ENCODE data around the gene NPIPB8. TPM values are rescaled to one million over a fixed set of nuclear protein-coding genes. Genes with fewer than 3 reads are reported as not detected.
"Not testable (repeated sequence)": the region's sequence is repeated elsewhere in the genome, so short reads cannot be mapped to it uniquely, and the experiment has no call there.

NPIPB8 gene
- total RNA-seq, 1 experiment from 2014 or later, result not detected

DNA sequence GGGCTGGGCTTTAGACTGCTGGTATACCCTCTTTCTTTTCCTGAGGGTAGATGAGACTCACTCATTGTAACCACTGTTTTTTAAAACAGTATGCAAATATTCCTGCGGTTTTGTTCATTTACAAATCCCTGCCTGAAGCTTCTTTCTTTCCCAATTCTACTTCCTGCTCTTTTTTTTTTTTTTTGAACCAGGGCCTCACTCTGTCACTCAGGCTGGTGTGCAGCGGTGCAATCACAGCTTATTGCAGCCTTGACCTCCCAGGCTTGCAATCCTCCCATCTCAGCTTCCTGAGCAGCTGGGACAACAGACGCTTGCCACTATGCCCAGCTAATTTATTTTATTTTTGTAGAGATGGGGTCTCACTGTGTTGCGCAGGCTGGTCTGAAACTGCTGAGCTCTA is 20.0 kb upstream of the NPIPB8 start:
- no TSS peak for BruUV-seq (replicated peaks)
- POLR2A ChIA-PET, result interaction anchor here (0.6 kb wide), 1 partner anchor 86 kb away, joined by 4 read pairs; no protein-coding TSS in a partner anchor

DNA sequence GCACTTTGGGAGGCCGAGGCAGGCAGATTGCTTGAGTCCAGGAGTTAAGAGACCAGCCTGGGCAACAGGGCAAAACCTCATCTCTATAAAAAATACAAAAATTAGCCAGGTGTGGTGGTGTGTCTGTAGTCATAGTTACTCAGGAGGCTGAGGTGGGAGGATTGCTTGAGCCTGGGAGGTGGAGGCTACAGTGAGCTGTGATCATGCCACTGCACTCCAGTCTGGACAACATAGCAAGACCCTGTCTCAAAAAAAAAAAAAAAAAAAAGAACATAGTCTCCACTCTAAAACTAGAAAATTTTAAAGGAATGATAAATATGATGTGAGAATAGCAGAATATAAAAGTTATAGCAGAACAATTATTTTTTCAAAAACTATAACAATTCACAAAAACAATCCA is 17.5 kb upstream of the NPIPB8 start:
- H3K9me3 ChIP-seq (ENCODE audit: control insufficient read depth, insufficient read depth, low read depth, low read length); BruUV-seq (replicated peaks); H3K27me3 ChIP-seq (ENCODE audit: control insufficient read depth, insufficient read depth, low read length); DNase-seq (ENCODE audit: low read depth, low spot score); ATAC-seq; CTCF ChIA-PET; H3K36me3 ChIP-seq (ENCODE audit: control insufficient read depth, insufficient read depth, low read length); intact Hi-C loops (cut with micrococcal nuclease; ENCODE audit: unreplicated experiment); H3K4me3 ChIP-seq (ENCODE audit: low read depth in 2 of 2, low read length in 2 of 2); H3K27ac ChIP-seq (ENCODE audit: low read length); in situ Hi-C loops (cut with HindIII; ENCODE audit: low pct_unique_long_range_greater_than_20kb, low sequenced_read_pairs); H3K4me1 ChIP-seq (ENCODE audit: control insufficient read depth, insufficient read depth, low read length): not testable (repeated sequence)
- POLR2A ChIA-PET, result interaction anchor here (0.7 kb wide), 1 partner anchor 11 kb away, joined by 6 read pairs; no protein-coding TSS in a partner anchor

More for the DNA sequence above, 20.0 kb upstream of the NPIPB8 start:
- DNase-seq (ENCODE audit: low read depth, low spot score) (no peak), ATAC-seq (no peak)
- H3K27me3 ChIP-seq (ENCODE audit: control insufficient read depth, insufficient read depth, low read length), result no peaks in the 10 kb centered on the region
- TF ChIP-seq POLR2AphosphoS5 (IDR thresholded peaks at IDR 0.05; ENCODE audit: low read depth, low read length) (no peak), TCF7L2 (IDR thresholded peaks at IDR 0.05; ENCODE audit: low read depth, low read length) (no peak), SIN3A (IDR thresholded peaks at IDR 0.05; ENCODE audit: borderline replicate concordance, insufficient read depth, low read depth, low read length) (no peak)
- TF ChIP-seq, protein P1, sequence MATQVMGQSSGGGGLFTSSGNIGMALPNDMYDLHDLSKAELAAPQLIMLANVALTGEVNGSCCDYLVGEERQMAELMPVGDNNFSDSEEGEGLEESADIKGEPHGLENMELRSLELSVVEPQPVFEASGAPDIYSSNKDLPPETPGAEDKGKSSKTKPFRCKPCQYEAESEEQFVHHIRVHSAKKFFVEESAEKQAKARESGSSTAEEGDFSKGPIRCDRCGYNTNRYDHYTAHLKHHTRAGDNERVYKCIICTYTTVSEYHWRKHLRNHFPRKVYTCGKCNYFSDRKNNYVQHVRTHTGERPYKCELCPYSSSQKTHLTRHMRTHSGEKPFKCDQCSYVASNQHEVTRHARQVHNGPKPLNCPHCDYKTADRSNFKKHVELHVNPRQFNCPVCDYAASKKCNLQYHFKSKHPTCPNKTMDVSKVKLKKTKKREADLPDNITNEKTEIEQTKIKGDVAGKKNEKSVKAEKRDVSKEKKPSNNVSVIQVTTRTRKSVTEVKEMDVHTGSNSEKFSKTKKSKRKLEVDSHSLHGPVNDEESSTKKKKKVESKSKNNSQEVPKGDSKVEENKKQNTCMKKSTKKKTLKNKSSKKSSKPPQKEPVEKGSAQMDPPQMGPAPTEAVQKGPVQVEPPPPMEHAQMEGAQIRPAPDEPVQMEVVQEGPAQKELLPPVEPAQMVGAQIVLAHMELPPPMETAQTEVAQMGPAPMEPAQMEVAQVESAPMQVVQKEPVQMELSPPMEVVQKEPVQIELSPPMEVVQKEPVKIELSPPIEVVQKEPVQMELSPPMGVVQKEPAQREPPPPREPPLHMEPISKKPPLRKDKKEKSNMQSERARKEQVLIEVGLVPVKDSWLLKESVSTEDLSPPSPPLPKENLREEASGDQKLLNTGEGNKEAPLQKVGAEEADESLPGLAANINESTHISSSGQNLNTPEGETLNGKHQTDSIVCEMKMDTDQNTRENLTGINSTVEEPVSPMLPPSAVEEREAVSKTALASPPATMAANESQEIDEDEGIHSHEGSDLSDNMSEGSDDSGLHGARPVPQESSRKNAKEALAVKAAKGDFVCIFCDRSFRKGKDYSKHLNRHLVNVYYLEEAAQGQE (IDR thresholded peaks at IDR 0.05; ENCODE audit: insufficient read depth in 1 of 2, low read depth in 2 of 2, low read length in 1 of 2), result no peak
- TF ChIP-seq, protein P2, sequence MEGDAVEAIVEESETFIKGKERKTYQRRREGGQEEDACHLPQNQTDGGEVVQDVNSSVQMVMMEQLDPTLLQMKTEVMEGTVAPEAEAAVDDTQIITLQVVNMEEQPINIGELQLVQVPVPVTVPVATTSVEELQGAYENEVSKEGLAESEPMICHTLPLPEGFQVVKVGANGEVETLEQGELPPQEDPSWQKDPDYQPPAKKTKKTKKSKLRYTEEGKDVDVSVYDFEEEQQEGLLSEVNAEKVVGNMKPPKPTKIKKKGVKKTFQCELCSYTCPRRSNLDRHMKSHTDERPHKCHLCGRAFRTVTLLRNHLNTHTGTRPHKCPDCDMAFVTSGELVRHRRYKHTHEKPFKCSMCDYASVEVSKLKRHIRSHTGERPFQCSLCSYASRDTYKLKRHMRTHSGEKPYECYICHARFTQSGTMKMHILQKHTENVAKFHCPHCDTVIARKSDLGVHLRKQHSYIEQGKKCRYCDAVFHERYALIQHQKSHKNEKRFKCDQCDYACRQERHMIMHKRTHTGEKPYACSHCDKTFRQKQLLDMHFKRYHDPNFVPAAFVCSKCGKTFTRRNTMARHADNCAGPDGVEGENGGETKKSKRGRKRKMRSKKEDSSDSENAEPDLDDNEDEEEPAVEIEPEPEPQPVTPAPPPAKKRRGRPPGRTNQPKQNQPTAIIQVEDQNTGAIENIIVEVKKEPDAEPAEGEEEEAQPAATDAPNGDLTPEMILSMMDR (IDR thresholded peaks at IDR 0.05), result no peak
- in situ Hi-C loops (cut with HindIII; ENCODE audit: low pct_unique_long_range_greater_than_20kb, low sequenced_read_pairs), result no loop called here
- intact Hi-C loops (cut with micrococcal nuclease; ENCODE audit: unreplicated experiment), result no loop called here
- CTCF ChIA-PET, result no interaction called here
- H3K4me1 ChIP-seq (ENCODE audit: control insufficient read depth, insufficient read depth, low read length), result no peaks in the 10 kb centered on the region; the same call in 1 of the 2 replicates
- H3K9me3 ChIP-seq (ENCODE audit: control insufficient read depth, insufficient read depth, low read depth, low read length), result no peaks in the 10 kb centered on the region
- H3K4me3 ChIP-seq (ENCODE audit: low read depth in 2 of 2, low read length in 2 of 2), result no peak overlapping the region
- no peaks in the 10 kb centered on the region for H3K36me3 ChIP-seq (ENCODE audit: control insufficient read depth, insufficient read depth, low read length)
- H3K27ac ChIP-seq (ENCODE audit: low read length), result no peak overlapping the region

DNA sequence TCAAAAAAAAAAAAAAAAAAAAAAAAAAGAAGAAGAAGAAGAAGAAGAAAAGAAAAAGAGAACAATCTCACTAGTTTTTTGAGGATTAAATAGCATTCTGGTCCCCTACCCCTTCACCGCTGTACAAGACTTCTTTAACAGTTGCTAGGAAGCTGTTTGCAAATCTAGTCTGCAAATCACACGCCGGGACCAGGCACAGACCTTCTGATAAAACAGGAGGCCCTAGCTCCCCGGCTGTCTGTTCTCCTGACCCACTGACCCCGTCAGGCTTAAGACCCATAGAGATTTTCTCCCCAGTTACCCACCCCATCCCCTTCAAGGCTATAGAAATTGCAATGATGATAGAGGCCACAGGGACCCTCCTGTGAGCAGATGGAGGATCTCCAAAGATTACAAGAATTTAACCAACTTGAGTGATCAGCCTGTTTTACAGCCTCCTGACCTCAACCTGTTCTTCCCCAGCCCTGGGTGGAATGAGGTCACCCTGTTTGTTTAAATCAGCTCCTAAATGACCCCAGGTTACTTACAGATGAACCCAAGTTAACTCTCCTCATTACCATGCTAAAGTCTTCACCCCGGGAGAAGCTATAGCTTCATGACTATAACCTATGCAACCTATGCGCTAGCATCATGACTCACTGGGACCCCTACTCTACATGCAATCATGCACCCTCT is 16.2 kb upstream of the NPIPB8 start:
- in situ Hi-C loops (cut with HindIII; ENCODE audit: low pct_unique_long_range_greater_than_20kb, low sequenced_read_pairs), result no loop called here
- TF ChIP-seq TCF7L2 (IDR thresholded peaks at IDR 0.05; ENCODE audit: low read depth, low read length), result no peak
- TF ChIP-seq, protein P2 (IDR thresholded peaks at IDR 0.05), result no peak
- TF ChIP-seq, protein P1 (IDR thresholded peaks at IDR 0.05; ENCODE audit: insufficient read depth in 1 of 2, low read depth in 2 of 2, low read length in 1 of 2), result no peak
- TF ChIP-seq POLR2AphosphoS5 (IDR thresholded peaks at IDR 0.05; ENCODE audit: low read depth, low read length), result no peak
- TF ChIP-seq SIN3A (IDR thresholded peaks at IDR 0.05; ENCODE audit: borderline replicate concordance, insufficient read depth, low read depth, low read length), result no peak
- H3K27me3 ChIP-seq (ENCODE audit: control insufficient read depth, insufficient read depth, low read length), result no peaks in the 10 kb centered on the region
- H3K4me1 ChIP-seq (ENCODE audit: control insufficient read depth, insufficient read depth, low read length), result no peaks in the 10 kb centered on the region; the same call in 1 of the 2 replicates
- H3K9me3 ChIP-seq (ENCODE audit: control insufficient read depth, insufficient read depth, low read depth, low read length), result no peaks in the 10 kb centered on the region
- ChIA-PET CTCF (interaction anchor here (0.7 kb wide), 1 partner anchor 399 kb away, joined by 8 read pairs; no protein-coding TSS in a partner anchor), POLR2A (interaction anchor here (0.6 kb wide), 1 partner anchor 132 kb away, joined by 10 read pairs; no protein-coding TSS in a partner anchor)
- H3K27ac ChIP-seq (ENCODE audit: low read length), result no peak overlapping the region
- no peaks in the 10 kb centered on the region for H3K36me3 ChIP-seq (ENCODE audit: control insufficient read depth, insufficient read depth, low read length)
- DNase-seq (ENCODE audit: low read depth, low spot score), result no peak
- no TSS peak for BruUV-seq (replicated peaks)
- no peak overlapping the region for H3K4me3 ChIP-seq (ENCODE audit: low read depth in 2 of 2, low read length in 2 of 2)
- intact Hi-C loops (cut with micrococcal nuclease; ENCODE audit: unreplicated experiment), result no loop called here
- no peak for ATAC-seq
